HFFc6 (cell line): ENCODE data around the gene SNAP47. TPM values are rescaled to one million over a fixed set of nuclear protein-coding genes. Genes with fewer than 3 reads are reported as not detected.

Experiments
- DNase-seq: peaks from one replicate; pipeline ENCODE4 v3.0.0-alpha.2; 2018
- H3K27ac Mint-ChIP-seq: 2 replicates; pipeline ENCODE4 v1.8.0; 2020; ENCODE audit warnings: mild to moderate bottlenecking, mixed read lengths
- H3K27me3 Mint-ChIP-seq: 2 replicates; pipeline ENCODE4 v1.8.0; 2021; ENCODE audit warnings: mild to moderate bottlenecking, moderate library complexity, mixed read lengths; ENCODE audit not compliant: insufficient read depth
- H3K36me3 Mint-ChIP-seq: 2 replicates; pipeline ENCODE4 v1.8.0; 2021; ENCODE audit warnings: low read depth, mixed read lengths
- H3K4me1 Mint-ChIP-seq: 2 replicates; pipeline ENCODE4 v1.8.0; 2020; ENCODE audit warnings: low read depth, mixed read lengths
- H3K4me3 Mint-ChIP-seq: 2 replicates; pipeline ENCODE4 v1.8.0; 2020; ENCODE audit warnings: mild to moderate bottlenecking, moderate library complexity, mixed read lengths
- H3K9me3 Mint-ChIP-seq: 2 replicates; pipeline ENCODE4 v1.8.0; 2020; ENCODE audit warnings: mild to moderate bottlenecking, mixed read lengths
- CTCF ChIP-seq: fragments of 200-600 bp; sonication (generic); IDR thresholded peaks from 2 replicates; pipeline ENCODE4 v1.5.0; 2021; ENCODE audit warnings: antibody characterized with exemption, mild to moderate bottlenecking
- total RNA-seq, 6 experiments: library from RNA; stranded (reverse); fragmentation: NEBNext Ultra II Directional; extraction: Animal tissue kit (Norgen Biotek cat#: 25700); gene quantifications; 2 replicates in 1 of 6; 3 replicates in 5 of 6; pipeline ENCODE4 v1.2.3, GENCODE V29; 2021

SNAP47 gene
- total RNA-seq, 6 experiments from 2014 or later = 27.0 to 31.2 (median 30.4) TPM

DNA sequence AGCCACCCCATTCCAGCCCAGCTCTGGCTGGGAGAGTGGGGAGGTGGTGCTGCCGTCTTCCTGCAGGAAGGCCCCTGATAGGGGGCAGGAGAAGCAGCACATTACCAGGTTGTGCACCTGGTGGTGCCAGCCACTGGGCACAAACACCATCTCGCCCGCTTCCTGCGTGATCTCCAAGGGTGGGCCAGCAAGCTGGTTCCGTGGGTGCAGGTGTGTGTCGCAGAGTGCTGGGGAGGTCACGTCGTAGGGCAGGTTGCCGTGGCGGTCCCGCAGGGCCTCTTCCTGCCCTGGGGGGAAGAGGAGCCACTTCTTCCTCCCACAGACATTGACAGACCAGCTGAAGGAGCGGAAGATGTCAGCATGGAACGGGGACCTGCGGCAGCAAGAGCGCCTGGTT, 1.9 kb upstream of the SNAP47 start:
- Mint-ChIP-seq H3K36me3 (no peaks in the 10 kb centered on the region; the same call in 1 of the 2 replicates), H3K27ac (no peak overlapping the region), H3K27me3 (peaks cover 8% of the 10 kb centered on the region), H3K9me3 (no peaks in the 10 kb centered on the region), H3K4me3 (peak overlapping the region; percentile 95; the same call in 1 of the 2 replicates), H3K4me1 (peaks cover 26% of the 10 kb centered on the region)
- DNase-seq = no peak
- no peak for TF ChIP-seq CTCF

GRCh38 chr1:227733751-227734545, 1.3 kb upstream of the SNAP47 start:
- Mint-ChIP-seq H3K27me3 (peaks cover 3% of the 10 kb centered on the region), H3K36me3 (no peaks in the 10 kb centered on the region; the same call in 1 of the 2 replicates), H3K27ac (peak overlapping the region; percentile 73), H3K4me3 (peak overlapping the region; percentile 95), H3K9me3 (no peaks in the 10 kb centered on the region), H3K4me1 (peaks cover 26% of the 10 kb centered on the region)
- no peak for DNase-seq
- no peak for TF ChIP-seq CTCF

DNA sequence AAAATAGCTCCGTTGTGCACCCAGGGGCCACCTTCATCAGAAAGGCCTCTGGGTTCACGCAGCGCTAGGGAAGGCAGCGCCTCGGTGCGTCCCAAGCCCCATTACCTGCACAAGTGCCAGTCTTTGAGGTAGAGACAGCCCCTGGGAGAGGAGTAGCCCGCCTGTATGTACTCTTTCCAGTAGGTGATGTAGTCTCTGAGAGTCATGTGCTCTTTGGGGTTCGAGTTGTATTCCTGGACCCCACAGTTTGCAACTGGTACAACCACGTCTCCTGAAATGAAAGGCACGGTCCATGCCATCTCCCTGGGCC, 734 bp upstream of the SNAP47 start:
- no peaks in the 10 kb centered on the region for H3K9me3 Mint-ChIP-seq
- no peak for DNase-seq

GRCh38 chr1:227735539-227736285, 477 bp downstream of the SNAP47 start:
- peak overlapping the region; percentile 95 for H3K4me3 Mint-ChIP-seq
- DNase-seq = no peak
- no peak for TF ChIP-seq CTCF
- peak overlapping the region; percentile 65 for H3K27ac Mint-ChIP-seq
- peaks cover 3% of the 10 kb centered on the region for H3K27me3 Mint-ChIP-seq
- H3K9me3 Mint-ChIP-seq = no peaks in the 10 kb centered on the region
- H3K36me3 Mint-ChIP-seq = no peaks in the 10 kb centered on the region; the same call in 1 of the 2 replicates
- peaks cover 19% of the 10 kb centered on the region for H3K4me1 Mint-ChIP-seq

More for the DNA sequence above, 734 bp upstream of the SNAP47 start:
- H3K36me3 Mint-ChIP-seq = no peaks in the 10 kb centered on the region; the same call in 1 of the 2 replicates
- TF ChIP-seq CTCF = no peak
- H3K4me3 Mint-ChIP-seq = peak overlapping the region; percentile 95
- peak overlapping the region; percentile 73 for H3K27ac Mint-ChIP-seq
- peaks cover 3% of the 10 kb centered on the region for H3K27me3 Mint-ChIP-seq
- H3K4me1 Mint-ChIP-seq = peaks cover 26% of the 10 kb centered on the region

- Mint-ChIP-seq H3K27me3 (peaks cover 4% of the 10 kb centered on the region), H3K4me1 (peaks cover 19% of the 10 kb centered on the region), H3K4me3 (peak overlapping the region; percentile 95), H3K36me3 (no peaks in the 10 kb centered on the region; the same call in 1 of the 2 replicates), H3K9me3 (no peaks in the 10 kb centered on the region), H3K27ac (no peak overlapping the region)
- no peak for DNase-seq
- no peak for TF ChIP-seq CTCF
Measured at GRCh38 chr1:227736814-227737432, 1.7 kb downstream of the SNAP47 start.
